T-helper 2 cell treated with Interferon-gamma antibody and Interleukin-4, amounts not matched to agents 100 ng/mL and 5 ng/mL, for 36 hours (primary cell): ENCODE measurements around the gene STRBP. TPM values are rescaled to one million over a fixed set of nuclear protein-coding genes. Genes with fewer than 3 reads are reported as not detected.
"Not testable (repeated sequence)": the region's sequence is repeated elsewhere in the genome, so short reads cannot be mapped to it uniquely, and the experiment has no call there.

Experiments used
- intact Hi-C: fragments of 100-400 bp; cut with micrococcal nuclease; formaldehyde crosslinking; loops from one replicate; pipeline ENCODE4 v1.15.1; 2023
- total RNA-seq: library from RNA; stranded (reverse); gene quantifications from 2 replicates; pipeline ENCODE4 v1.2.3, GENCODE V29; 2022

STRBP gene
- total RNA-seq, 1 donor from 2014 or later: 18.2 TPM

GRCh38 chr9:123196124-123196523, 72.3 kb downstream of the STRBP start:
- intact Hi-C loops: no loop called here

GRCh38 chr9:123194023-123194422, 74.4 kb downstream of the STRBP start:
- intact Hi-C loops: no loop called here

- intact Hi-C loops: no loop called here
These were observed 76.7 kb downstream of the STRBP start for GRCh38 chr9:123191680-123192079.

GRCh38 chr9:123191260-123191659, 77.1 kb downstream of the STRBP start:
- intact Hi-C loops: no loop called here

GRCh38 chr9:123187131-123187530, 81.3 kb downstream of the STRBP start:
- intact Hi-C loops: no loop called here

- intact Hi-C loops: not testable (repeated sequence)
These were observed 82.4 kb downstream of the STRBP start for GRCh38 chr9:123186029-123186428.

GRCh38 chr9:123176949-123177348, 91.4 kb downstream of the STRBP start:
- intact Hi-C loops: no loop called here

GRCh38 chr9:123175854-123176629, 92.3 kb downstream of the STRBP start:
- intact Hi-C loops: no loop called here

GRCh38 chr9:123174887-123175518, 93.4 kb downstream of the STRBP start:
- intact Hi-C loops: no loop called here

GRCh38 chr9:123174079-123174478, 94.3 kb downstream of the STRBP start:
- intact Hi-C loops: no loop called here

GRCh38 chr9:123169926-123170325, 98.5 kb downstream of the STRBP start:
- intact Hi-C loops: no loop called here

GRCh38 chr9:123168586-123168985, 99.8 kb downstream of the STRBP start:
- intact Hi-C loops: no loop called here

- intact Hi-C loops: no loop called here
These were observed 100.9 kb downstream of the STRBP start for GRCh38 chr9:123167474-123167873.

- intact Hi-C loops: no loop called here
These were observed 102.6 kb downstream of the STRBP start for GRCh38 chr9:123165813-123166212.

- intact Hi-C loops: no loop called here
These were observed 104.1 kb downstream of the STRBP start for GRCh38 chr9:123164285-123164684.

- intact Hi-C loops: no loop called here
These were observed 105.5 kb downstream of the STRBP start for GRCh38 chr9:123162791-123163345.

- intact Hi-C loops: no loop called here
These were observed 106.0 kb downstream of the STRBP start for GRCh38 chr9:123162360-123162759.

- intact Hi-C loops: no loop called here
These were observed 111.2 kb downstream of the STRBP start for GRCh38 chr9:123157221-123157620.

GRCh38 chr9:123150708-123151503, 117.5 kb downstream of the STRBP start:
- intact Hi-C loops: no loop called here

GRCh38 chr9:123149067-123149466, 119.3 kb downstream of the STRBP start:
- intact Hi-C loops: no loop called here

- intact Hi-C loops: no loop called here
These were observed 130.2 kb downstream of the STRBP start for GRCh38 chr9:123138163-123138562.

GRCh38 chr9:123135430-123135829, 133.0 kb downstream of the STRBP start:
- intact Hi-C loops: no loop called here
